Neutrophil (primary cell): ENCODE measurements around the gene NGF.

Experiments
- H3K27ac ChIP-seq: fragments of 200-600 bp; sonication (generic); 2 replicates; pipeline ENCODE4 v1.5.1; 2016; ENCODE audit warnings: mild to moderate bottlenecking, moderate library complexity
- H3K27me3 ChIP-seq: fragments of 200-600 bp; sonication (generic); 2 replicates; pipeline ENCODE4 v1.6.0; 2016; ENCODE audit warnings: mild to moderate bottlenecking
- H3K36me3 ChIP-seq: fragments of 200-600 bp; sonication (generic); 2 replicates; pipeline ENCODE4 v1.5.1; 2017
- H3K4me1 ChIP-seq, 2 experiments: fragments of 200-600 bp in 1 of 2; sonication (generic) in 1 of 2; 1 replicate in 1 of 2; 2 replicates in 1 of 2; pipeline versions ENCODE4 v1.5.1 to v1.6.1; 2013 to 2016; ENCODE audit warnings: low read depth in 1 of 2, low read length in 1 of 2, mild to moderate bottlenecking in 1 of 2, moderate library complexity in 1 of 2; ENCODE audit not compliant: control insufficient read depth in 1 of 2, insufficient read depth in 1 of 2
- H3K4me3 ChIP-seq, 2 experiments: fragments of 200-600 bp in 1 of 2; sonication (generic) in 1 of 2; 1 replicate in 1 of 2; 2 replicates in 1 of 2; pipeline ENCODE4 v1.5.1; 2013 to 2016; ENCODE audit warnings: low read depth in 1 of 2, low read length in 1 of 2, mild to moderate bottlenecking in 1 of 2, moderate library complexity in 1 of 2
- H3K9me3 ChIP-seq: fragments of 200-600 bp; sonication (generic); 2 replicates; pipeline ENCODE4 v1.5.1; 2016
- TF ChIP-seq, protein P1 (sequence below): fragments of 200-600 bp; sonication (generic); IDR thresholded peaks from 2 replicates; pipeline ENCODE4 v1.5.1; 2016; ENCODE audit warnings: antibody characterized with exemption

The NGF gene

DNA sequence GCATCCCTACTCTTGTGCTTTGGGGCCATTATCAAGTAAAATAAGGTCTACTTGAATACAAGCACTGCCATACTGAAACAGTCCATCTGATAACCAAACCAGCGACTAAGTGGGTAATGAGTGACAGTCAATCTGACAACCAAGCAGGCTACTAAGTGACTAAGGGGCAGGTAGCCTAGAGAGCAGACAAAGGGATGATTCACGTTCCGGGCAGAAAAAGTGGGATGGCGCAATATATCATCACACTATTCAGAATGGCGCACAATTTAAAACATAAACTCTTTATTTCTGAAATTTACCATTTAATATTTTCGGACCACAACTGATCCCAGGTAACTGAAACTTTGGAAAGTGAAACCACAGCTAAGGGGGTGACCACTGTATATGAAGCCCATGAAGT lies 17.7 kb downstream of the NGF start:
- TF ChIP-seq, protein P1, sequence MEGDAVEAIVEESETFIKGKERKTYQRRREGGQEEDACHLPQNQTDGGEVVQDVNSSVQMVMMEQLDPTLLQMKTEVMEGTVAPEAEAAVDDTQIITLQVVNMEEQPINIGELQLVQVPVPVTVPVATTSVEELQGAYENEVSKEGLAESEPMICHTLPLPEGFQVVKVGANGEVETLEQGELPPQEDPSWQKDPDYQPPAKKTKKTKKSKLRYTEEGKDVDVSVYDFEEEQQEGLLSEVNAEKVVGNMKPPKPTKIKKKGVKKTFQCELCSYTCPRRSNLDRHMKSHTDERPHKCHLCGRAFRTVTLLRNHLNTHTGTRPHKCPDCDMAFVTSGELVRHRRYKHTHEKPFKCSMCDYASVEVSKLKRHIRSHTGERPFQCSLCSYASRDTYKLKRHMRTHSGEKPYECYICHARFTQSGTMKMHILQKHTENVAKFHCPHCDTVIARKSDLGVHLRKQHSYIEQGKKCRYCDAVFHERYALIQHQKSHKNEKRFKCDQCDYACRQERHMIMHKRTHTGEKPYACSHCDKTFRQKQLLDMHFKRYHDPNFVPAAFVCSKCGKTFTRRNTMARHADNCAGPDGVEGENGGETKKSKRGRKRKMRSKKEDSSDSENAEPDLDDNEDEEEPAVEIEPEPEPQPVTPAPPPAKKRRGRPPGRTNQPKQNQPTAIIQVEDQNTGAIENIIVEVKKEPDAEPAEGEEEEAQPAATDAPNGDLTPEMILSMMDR, result no peak
- H3K4me1 ChIP-seq, result no peaks in the 10 kb centered on the region
- no peaks in the 10 kb centered on the region for H3K27me3 ChIP-seq
- no peak overlapping the region for H3K4me3 ChIP-seq
- no peaks in the 10 kb centered on the region for H3K36me3 ChIP-seq
- H3K27ac ChIP-seq, result no peak overlapping the region
- no peaks in the 10 kb centered on the region for H3K9me3 ChIP-seq

- H3K36me3 ChIP-seq, result no peaks in the 10 kb centered on the region
- TF ChIP-seq, protein P1, result no peak
- H3K4me1 ChIP-seq, result no peaks in the 10 kb centered on the region
- H3K4me3 ChIP-seq, result no peak overlapping the region
- H3K27me3 ChIP-seq, result no peaks in the 10 kb centered on the region
- H3K27ac ChIP-seq, result no peak overlapping the region
- H3K9me3 ChIP-seq, result no peaks in the 10 kb centered on the region
Observed at GRCh38 chr1:115319706-115320105, 18.3 kb downstream of the NGF start.

GRCh38 chr1:115317101-115318012 lies 20.7 kb downstream of the NGF start:
- H3K4me1 ChIP-seq, result no peaks in the 10 kb centered on the region

DNA sequence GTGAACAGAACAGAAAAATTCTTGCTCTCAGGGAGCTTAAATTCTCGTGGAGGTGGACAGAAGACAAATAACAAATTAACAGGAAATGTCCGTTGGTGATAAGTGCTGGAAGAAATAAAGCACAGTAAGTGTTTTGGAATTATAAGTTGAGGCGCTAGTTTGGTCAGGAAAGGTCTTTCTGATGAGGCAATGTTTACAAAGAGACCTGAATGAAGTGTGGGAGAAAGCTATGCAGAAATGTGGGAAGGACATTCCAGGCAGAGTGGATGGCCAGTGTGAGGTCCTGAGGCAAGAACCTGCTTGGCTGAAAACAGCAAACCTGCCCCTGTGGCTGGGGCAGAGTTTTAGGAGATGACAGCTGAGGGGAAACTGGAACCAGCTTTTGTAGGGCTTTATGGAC lies 23.3 kb downstream of the NGF start:
- Histone ChIP-seq H3K4me1 (no peaks in the 10 kb centered on the region), H3K9me3 (no peaks in the 10 kb centered on the region), H3K27ac (no peak overlapping the region), H3K27me3 (no peaks in the 10 kb centered on the region), H3K36me3 (no peaks in the 10 kb centered on the region), H3K4me3 (no peak overlapping the region)
- TF ChIP-seq, protein P1, result no peak

More at GRCh38 chr1:115317101-115318012, 20.7 kb downstream of the NGF start:
- no peak overlapping the region for H3K27ac ChIP-seq
- no peaks in the 10 kb centered on the region for H3K9me3 ChIP-seq
- TF ChIP-seq, protein P1, result no peak
- no peaks in the 10 kb centered on the region for H3K27me3 ChIP-seq
- H3K4me3 ChIP-seq, result no peak overlapping the region
- no peaks in the 10 kb centered on the region for H3K36me3 ChIP-seq

DNA sequence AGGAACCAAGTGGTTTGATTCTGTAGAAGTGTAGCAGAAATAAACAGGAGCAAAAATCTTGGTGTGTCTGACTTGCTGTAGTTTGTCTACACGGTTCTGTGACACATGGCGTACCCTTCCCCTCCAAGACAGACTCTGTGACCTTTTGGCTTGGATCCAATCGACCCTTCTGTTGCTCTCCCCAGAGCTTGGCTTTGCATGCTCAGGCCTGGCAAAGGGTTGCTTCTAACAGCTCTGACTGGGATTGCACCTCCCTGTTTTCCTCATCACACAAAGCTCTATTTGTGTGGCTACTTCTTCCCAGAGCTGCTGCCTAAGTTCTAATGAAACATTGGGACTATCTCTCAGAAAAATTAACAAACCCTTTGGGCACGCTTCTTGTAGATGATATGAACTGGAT lies 24.0 kb downstream of the NGF start:
- no peaks in the 10 kb centered on the region for H3K36me3 ChIP-seq
- TF ChIP-seq, protein P1, result no peak
- H3K27ac ChIP-seq, result no peak overlapping the region
- H3K27me3 ChIP-seq, result no peaks in the 10 kb centered on the region
- no peaks in the 10 kb centered on the region for H3K9me3 ChIP-seq
- H3K4me1 ChIP-seq, result no peaks in the 10 kb centered on the region
- no peak overlapping the region for H3K4me3 ChIP-seq
